ENCODE results near the gene UBE2R2. TPM values are rescaled to one million over a fixed set of nuclear protein-coding genes. Genes with fewer than 3 reads are reported as not detected.
"Not testable (repeated sequence)": the region's sequence is repeated elsewhere in the genome, so short reads cannot be mapped to it uniquely, and the experiment has no call there.

Gene UBE2R2
- total RNA-seq, 2 experiments from 2014 or later = 46.7 to 47.4 TPM

- no peak for TF ChIP-seq CTCF (IDR thresholded peaks at IDR 0.05)
- Mint-ChIP-seq H3K4me1 (ENCODE audit: low read depth) (no peaks in the 10 kb centered on the region), H3K9me3 (no peaks in the 10 kb centered on the region), H3K27me3 (no peaks in the 10 kb centered on the region), H3K27ac (no peak overlapping the region), H3K4me3 (no peak overlapping the region), H3K36me3 (ENCODE audit: low read depth) (peaks cover 40% of the 10 kb centered on the region)
- intact Hi-C loops (cut with micrococcal nuclease) = no loop called here
- no peak for DNase-seq
- ChIA-PET CTCF (no interaction called here), POLR2A (no interaction called here)
- ATAC-seq = no peak
Measured at GRCh38 chr9:33956544-33956943, 139.6 kb downstream of the UBE2R2 start.

GRCh38 chr9:33959725-33960124 lies 142.8 kb downstream of the UBE2R2 start:
- Mint-ChIP-seq H3K27me3 (no peaks in the 10 kb centered on the region), H3K36me3 (ENCODE audit: low read depth) (peaks cover 36% of the 10 kb centered on the region), H3K27ac (no peak overlapping the region), H3K4me3 (no peak overlapping the region), H3K4me1 (ENCODE audit: low read depth) (peaks cover 7% of the 10 kb centered on the region), H3K9me3 (no peaks in the 10 kb centered on the region)
- ATAC-seq (no peak), DNase-seq (no peak)
- ChIA-PET POLR2A (no interaction called here), CTCF (no interaction called here)
- intact Hi-C loops (cut with micrococcal nuclease) = no loop called here
- TF ChIP-seq CTCF (IDR thresholded peaks at IDR 0.05) = no peak

- H3K4me1 Mint-ChIP-seq (ENCODE audit: low read depth); POLR2A ChIA-PET; H3K4me3 Mint-ChIP-seq; H3K27ac Mint-ChIP-seq; intact Hi-C loops (cut with micrococcal nuclease); H3K9me3 Mint-ChIP-seq; DNase-seq; H3K27me3 Mint-ChIP-seq; CTCF ChIA-PET; ATAC-seq: not testable (repeated sequence)
- peaks cover 27% of the 10 kb centered on the region for H3K36me3 Mint-ChIP-seq (ENCODE audit: low read depth)
Measured at GRCh38 chr9:33962468-33962867, 145.5 kb downstream of the UBE2R2 start.

GRCh38 chr9:33964086-33964768 lies 147.3 kb downstream of the UBE2R2 start:
- ChIA-PET POLR2A (no interaction called here), CTCF (interaction anchor here (0.9 kb wide), 1 partner anchor 110 kb away, joined by 3 read pairs; no protein-coding TSS in a partner anchor)
- H3K4me1 Mint-ChIP-seq (ENCODE audit: low read depth) = peaks cover 7% of the 10 kb centered on the region
- no peaks in the 10 kb centered on the region for H3K9me3 Mint-ChIP-seq
- ATAC-seq (no peak), DNase-seq (no peak)
- H3K27ac Mint-ChIP-seq = no peak overlapping the region
- TF ChIP-seq CTCF (IDR thresholded peaks at IDR 0.05) = no peak
- no peaks in the 10 kb centered on the region for H3K27me3 Mint-ChIP-seq
- intact Hi-C loops (cut with micrococcal nuclease) = no loop called here
- H3K4me3 Mint-ChIP-seq = no peak overlapping the region
- peaks cover 24% of the 10 kb centered on the region for H3K36me3 Mint-ChIP-seq (ENCODE audit: low read depth)

Other genes starting within 250 kb of the UBE2R2 start
- gene PRSS3, start 21.6 kb upstream of the UBE2R2 start, total RNA-seq = not detected
- gene UBAP2, start 231.7 kb downstream of the UBE2R2 start, total RNA-seq = 10 to 100 TPM; 43.4 to 45.6 TPM